Fibroblast of skin of scalp (primary cell): ENCODE data around the gene LRBA.

ENCODE experiments used
- DNase-seq: peaks from one replicate; pipeline ENCODE4 v3.0.0-alpha.2; 2013

LRBA gene

GRCh38 chr4:150261571-150261970 lies 753.5 kb downstream of the LRBA start:
- peak; percentile 26 for DNase-seq

- DNase-seq: no peak
Observed at GRCh38 chr4:150259861-150260567, 755.1 kb downstream of the LRBA start.

- no peak for DNase-seq
Observed at GRCh38 chr4:150258569-150258968, 756.5 kb downstream of the LRBA start.

GRCh38 chr4:150256841-150257730 lies 758.0 kb downstream of the LRBA start:
- no peak for DNase-seq

- DNase-seq: no peak
Observed at GRCh38 chr4:150256225-150256620, 758.9 kb downstream of the LRBA start.

GRCh38 chr4:150255610-150256224 lies 759.4 kb downstream of the LRBA start:
- no peak for DNase-seq

- no peak for DNase-seq
Observed at GRCh38 chr4:150253965-150254630, 761.0 kb downstream of the LRBA start.

- DNase-seq: no peak
Observed at GRCh38 chr4:150253416-150253815, 761.7 kb downstream of the LRBA start.

GRCh38 chr4:150252741-150253140 lies 762.3 kb downstream of the LRBA start:
- DNase-seq: no peak

GRCh38 chr4:150252306-150252705 lies 762.8 kb downstream of the LRBA start:
- no peak for DNase-seq

- peak; percentile 18 for DNase-seq
Observed at GRCh38 chr4:150251752-150252190, 763.3 kb downstream of the LRBA start.

GRCh38 chr4:150250998-150251651 lies 764.0 kb downstream of the LRBA start:
- DNase-seq: no peak

- DNase-seq: no peak
Observed at GRCh38 chr4:150250293-150250997, 764.6 kb downstream of the LRBA start.

- DNase-seq: peak; percentile 17
Observed at GRCh38 chr4:150248181-150248580, 766.9 kb downstream of the LRBA start.

- DNase-seq: no peak
Observed at GRCh38 chr4:150247184-150247583, 767.9 kb downstream of the LRBA start.

- DNase-seq: peak; percentile 90
Observed at GRCh38 chr4:150244600-150244999, 770.5 kb downstream of the LRBA start.

- DNase-seq: no peak
Observed at GRCh38 chr4:150243932-150244331, 771.2 kb downstream of the LRBA start.

- peak; percentile 61 for DNase-seq
Observed at GRCh38 chr4:150242820-150243458, 772.1 kb downstream of the LRBA start.

GRCh38 chr4:150240011-150240410 lies 775.1 kb downstream of the LRBA start:
- peak; percentile 17 for DNase-seq

GRCh38 chr4:150238591-150238990 lies 776.5 kb downstream of the LRBA start:
- no peak for DNase-seq
